ENCODE data around the gene GJA10.
"Not testable (repeated sequence)": the region's sequence is repeated elsewhere in the genome, so short reads cannot be mapped to it uniquely, and the experiment has no call there.

GJA10 gene

GRCh38 chr6:89894169-89894568, at the start of gene GJA10:
Gene GJA10 (plus strand): TSS chr6:89894469. CDS start chr6:89894469, 0 bp downstream.
- no peak for DNase-seq

- DNase-seq, result not testable (repeated sequence)
These were observed 46.8 kb upstream of the GJA10 start for GRCh38 chr6:89847513-89847912.

DNA sequence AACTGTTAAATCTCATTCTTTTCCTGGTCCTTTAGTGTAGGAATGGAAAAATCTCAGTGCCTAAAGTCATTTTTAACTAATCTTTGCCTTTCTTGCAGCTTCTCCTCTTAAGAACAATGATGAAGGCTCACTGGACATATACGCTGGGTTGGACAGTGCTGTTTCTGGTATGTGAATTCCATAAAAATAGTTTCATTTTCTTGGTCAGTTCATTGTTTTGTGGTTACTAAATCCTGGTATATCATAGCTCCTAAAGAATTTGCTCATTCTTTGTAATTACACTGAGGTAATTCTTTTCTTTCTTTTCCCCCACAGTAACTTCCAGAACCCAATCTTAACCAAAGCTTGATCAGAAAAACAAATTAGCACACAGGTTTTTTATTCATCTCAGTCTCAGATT, 41.2 kb upstream of the GJA10 start:
- no peak for DNase-seq

GRCh38 chr6:89858041-89858440, 36.2 kb upstream of the GJA10 start:
- DNase-seq, result no peak

GRCh38 chr6:89859744-89860143, 34.5 kb upstream of the GJA10 start:
- no peak for DNase-seq

DNA sequence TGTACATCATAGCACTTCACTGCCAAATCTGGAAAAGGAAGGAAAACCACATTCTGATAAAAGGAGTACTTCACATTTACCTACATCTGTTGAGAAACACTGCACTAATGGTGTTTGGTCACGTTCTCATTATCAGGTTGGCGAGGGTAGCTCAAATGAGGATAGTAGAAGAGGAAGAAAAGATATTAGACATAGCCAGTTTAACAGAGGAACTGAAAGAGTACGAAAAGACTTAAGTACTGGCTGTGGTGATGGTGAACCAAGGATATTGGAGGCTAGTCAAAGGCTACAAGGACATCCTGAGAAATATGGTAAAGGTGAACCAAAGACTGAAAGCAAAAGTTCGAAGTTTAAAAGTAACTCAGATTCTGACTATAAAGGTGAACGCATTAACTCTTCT, 32.0 kb upstream of the GJA10 start:
- DNase-seq, result no peak

GRCh38 chr6:89862698-89863097, 31.6 kb upstream of the GJA10 start:
- no peak for DNase-seq

GRCh38 chr6:89866024-89866678, 28.1 kb upstream of the GJA10 start:
- DNase-seq, result no peak

DNA sequence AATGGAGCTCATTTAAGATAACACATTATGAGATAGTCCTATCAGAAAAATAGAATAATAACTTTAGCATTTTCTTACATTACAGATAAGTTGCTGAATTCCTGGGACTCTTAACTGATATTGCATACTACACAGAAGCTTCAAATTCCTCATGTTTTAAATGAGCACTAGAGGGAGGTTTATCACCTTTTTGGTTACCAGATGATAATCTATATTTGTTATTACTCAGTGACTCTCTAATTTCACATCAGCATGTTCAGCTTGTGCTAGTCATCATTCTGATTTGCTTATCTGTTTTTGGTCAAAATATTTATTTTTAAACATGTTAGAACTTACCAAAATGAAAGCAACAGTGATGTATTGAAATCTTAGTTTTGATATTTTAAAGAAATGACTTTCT, 20.5 kb upstream of the GJA10 start:
- no peak for DNase-seq

GRCh38 chr6:89874438-89874837, 19.8 kb upstream of the GJA10 start:
- no peak for DNase-seq

DNA sequence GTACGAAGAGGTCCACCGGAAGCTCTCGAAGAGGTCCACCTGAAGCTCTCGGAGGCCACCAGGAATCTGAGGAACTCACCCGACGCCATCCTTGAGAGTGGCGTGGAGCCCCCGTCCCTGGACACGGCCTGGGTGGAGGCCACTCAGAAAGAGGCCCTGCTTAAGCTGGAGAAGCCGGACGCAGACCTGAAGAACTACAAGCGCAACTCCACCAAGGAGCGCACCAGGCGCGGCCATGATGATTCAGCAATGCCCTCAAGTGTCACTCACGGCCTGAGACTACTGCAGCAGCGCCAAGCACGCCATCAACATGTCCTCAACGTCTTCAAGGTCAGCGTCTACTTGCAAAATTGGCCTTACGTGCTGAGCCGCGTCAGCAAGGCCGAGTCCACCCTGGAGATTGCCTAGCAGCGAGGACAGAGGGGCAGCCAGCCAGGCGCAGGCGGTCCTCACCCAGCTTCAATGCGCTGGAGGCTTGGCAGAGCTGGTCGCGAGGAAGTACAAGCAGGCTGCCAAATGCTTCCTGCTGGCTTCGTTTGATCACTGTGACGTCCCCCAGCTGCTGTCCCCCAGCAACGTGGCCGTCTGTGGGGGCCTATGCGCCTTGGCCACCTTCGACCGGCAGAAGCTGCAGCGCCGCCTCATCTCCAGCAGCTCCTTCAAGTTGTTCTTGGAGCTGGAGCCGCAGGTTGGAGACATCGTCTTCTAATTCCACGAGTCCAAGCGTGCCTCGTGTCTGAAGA, 7.7 kb upstream of the GJA10 start:
- no peak for DNase-seq

DNA sequence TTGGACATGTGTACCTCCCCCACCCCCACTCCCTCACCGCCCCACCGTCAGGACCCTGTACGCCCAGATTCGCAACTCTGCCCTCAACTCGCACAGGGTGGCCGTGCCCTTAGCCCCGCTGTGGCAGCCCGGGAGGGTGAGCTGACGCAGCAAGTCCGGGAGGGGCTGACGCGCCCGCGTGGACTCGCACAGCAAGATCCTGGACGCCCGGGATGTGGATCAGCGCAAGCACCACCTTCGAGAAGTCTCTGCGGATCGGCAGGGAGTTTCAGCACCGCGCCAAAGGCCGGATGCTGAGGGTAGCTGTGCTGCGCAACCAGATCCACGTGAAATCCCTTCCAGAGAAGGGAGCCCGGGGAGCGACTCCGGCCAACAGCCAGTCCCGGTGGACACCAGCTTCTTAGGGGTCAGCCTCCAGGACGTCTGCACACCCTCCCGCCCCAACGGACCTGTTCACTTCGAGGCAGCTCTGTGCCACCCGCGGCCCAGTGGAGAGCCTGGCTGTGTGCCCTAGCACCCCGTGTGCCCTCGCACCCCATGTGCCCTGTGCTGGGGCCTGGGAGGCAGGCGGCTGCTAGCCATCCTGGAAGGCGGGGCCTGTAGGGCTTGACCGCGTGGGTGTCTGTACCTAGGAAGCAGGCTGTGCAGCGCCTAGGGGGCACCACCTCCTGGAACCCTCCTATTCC, 6.7 kb upstream of the GJA10 start:
- peak; percentile 47 for DNase-seq

GRCh38 chr6:89888138-89888514, 6.1 kb upstream of the GJA10 start:
- DNase-seq, result no peak

GRCh38 chr6:89888871-89889270, 5.4 kb upstream of the GJA10 start:
- no peak for DNase-seq

DNA sequence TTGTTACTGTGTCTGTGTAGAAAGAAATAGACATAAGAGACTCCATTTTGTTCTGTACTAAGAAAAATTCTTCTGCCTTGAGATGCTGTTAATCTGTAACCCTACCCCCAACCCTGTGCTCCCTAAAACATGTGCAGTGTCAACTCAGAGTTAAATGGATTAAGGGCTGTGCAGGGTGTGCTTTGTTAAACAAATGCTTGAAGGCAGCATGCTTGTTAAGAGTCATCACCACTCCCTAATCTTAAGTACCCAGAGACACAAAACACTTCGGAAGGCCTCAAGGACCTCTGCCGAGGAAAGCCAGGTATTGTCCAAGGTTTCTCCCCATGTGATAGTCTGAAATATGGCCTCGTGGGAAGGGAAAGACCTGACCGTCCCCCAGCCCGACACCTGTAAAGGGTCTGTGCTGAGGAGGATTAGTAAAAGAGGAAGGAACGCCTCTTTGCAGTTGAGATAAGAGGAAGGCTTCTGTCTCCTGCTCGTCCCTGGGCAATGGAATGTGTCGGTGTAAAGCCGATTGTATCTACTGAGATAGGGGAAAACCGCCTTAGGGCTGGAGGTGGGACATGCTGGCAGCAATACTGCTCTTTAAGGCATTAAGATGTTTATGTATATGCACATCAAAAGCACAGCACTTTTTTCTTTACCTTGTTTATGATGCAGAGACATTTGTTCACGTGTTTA, 3.3 kb upstream of the GJA10 start:
- DNase-seq, result not testable (repeated sequence)

- not testable (repeated sequence) for DNase-seq
These were observed 1.7 kb upstream of the GJA10 start for GRCh38 chr6:89892577-89892976.

DNA sequence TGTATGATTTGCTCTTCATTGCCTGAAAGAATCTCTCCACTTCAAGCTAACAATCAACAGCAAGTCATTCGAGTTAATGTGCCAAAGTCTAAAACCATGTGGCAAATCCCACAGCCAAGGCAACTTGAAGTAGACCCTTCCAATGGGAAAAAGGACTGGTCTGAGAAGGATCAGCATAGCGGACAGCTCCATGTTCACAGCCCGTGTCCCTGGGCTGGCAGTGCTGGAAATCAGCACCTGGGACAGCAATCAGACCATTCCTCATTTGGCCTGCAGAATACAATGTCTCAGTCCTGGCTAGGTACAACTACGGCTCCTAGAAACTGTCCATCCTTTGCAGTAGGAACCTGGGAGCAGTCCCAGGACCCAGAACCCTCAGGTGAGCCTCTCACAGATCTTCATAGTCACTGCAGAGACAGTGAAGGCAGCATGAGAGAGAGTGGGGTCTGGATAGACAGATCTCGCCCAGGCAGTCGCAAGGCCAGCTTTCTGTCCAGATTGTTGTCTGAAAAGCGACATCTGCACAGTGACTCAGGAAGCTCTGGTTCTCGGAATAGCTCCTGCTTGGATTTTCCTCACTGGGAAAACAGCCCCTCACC, 1.1 kb downstream of the GJA10 start:
- DNase-seq, result peak; percentile 17

GRCh38 chr6:89910001-89910901, 16.0 kb downstream of the GJA10 start:
- not testable (repeated sequence) for DNase-seq

DNA sequence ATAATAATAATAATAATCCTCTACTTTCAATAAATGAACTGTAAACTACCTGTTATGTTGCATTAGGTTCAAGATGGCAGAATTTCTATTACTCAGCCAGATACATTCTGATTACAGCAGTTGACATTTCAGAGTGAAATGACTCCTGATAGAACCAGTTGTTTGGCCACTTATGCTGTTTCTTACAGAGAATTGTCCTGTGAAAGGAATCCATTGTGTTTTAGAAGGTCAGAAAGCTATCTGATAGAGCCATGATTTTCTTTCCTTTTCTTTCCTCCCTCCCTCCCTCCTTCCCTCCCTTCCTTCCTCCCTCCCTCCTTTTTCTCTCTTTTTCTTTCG, 16.6 kb downstream of the GJA10 start:
- DNase-seq, result no peak

DNA sequence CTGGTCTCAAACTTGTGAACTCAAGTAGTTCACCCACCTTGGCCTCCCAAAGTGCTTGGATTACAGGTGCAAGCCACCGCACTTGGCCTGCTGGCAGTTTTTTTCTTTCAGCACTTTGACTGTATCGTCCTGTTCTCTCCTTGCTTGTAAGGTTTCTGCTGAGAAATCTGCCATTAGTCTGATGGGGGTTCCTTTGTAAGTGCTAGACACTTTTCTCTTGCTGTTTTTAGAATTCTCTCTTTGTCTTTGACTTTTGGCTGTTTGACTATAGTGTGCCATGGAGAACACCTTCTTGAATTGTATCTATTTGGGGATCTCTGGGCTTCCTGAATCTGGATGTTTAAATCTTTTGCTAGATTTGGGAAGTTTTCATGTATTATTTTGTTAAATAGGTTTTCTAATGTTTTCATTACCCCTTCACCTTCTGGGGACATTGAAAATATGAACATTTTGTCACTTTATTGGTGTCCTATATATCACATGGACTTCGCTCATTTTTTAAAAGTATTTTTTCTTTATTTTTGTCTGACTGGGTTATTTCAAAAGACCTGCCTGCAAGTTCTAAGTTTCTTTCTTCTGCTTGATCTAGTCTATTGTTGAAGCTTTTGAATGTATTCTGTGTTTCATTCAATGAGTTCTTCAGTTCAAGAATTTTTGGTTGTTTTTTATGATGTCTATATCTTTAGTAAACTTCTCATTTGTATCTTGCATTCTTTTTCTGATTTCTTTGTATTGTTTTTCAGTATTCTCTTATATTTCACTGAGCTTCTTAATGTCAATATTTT, 22.1 kb downstream of the GJA10 start:
- DNase-seq, result no peak

- DNase-seq, result no peak
These were observed 22.9 kb downstream of the GJA10 start for GRCh38 chr6:89917216-89917615.
